Measurements from ENCODE around the gene SMIM31.
A peak's percentile ranks its signal among the peaks of the same experiment; 100 is the strongest.

SMIM31 gene

DNA sequence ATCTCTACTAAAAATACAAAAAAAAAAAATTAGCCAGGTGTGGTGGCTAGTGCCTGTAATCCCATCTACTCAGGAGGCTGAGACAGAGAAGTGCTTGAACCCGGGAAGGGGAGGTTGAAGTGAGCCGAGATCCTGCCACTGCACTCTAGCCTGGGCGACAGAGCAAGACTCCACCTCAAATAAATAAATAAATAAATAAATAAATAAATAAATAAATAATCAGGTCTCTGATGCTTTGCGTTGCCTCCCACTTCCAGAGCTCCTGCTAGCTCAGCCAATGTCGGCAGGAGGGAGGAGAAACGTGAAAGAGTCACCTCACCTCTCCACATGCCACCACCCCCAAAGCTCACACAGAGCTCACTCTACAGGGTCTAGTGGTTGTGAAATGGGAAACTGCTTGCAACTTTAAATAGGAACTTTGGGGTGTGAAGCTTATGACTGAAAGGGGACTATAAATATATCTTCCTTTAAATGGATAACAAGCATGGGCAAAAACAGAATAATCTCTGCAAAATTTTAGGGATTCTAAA is 7.9 kb downstream of the SMIM31 start:
- ChIA-PET POLR2A (ENCODE audit: low non-redundant PET) (no interaction called here), CTCF (no interaction called here)
- H3K27ac ChIP-seq: no peak overlapping the region
- DNase-seq (ENCODE audit: low spot score): no peak
- TF ChIP-seq, protein P1, sequence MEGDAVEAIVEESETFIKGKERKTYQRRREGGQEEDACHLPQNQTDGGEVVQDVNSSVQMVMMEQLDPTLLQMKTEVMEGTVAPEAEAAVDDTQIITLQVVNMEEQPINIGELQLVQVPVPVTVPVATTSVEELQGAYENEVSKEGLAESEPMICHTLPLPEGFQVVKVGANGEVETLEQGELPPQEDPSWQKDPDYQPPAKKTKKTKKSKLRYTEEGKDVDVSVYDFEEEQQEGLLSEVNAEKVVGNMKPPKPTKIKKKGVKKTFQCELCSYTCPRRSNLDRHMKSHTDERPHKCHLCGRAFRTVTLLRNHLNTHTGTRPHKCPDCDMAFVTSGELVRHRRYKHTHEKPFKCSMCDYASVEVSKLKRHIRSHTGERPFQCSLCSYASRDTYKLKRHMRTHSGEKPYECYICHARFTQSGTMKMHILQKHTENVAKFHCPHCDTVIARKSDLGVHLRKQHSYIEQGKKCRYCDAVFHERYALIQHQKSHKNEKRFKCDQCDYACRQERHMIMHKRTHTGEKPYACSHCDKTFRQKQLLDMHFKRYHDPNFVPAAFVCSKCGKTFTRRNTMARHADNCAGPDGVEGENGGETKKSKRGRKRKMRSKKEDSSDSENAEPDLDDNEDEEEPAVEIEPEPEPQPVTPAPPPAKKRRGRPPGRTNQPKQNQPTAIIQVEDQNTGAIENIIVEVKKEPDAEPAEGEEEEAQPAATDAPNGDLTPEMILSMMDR (conservative IDR thresholded peaks at IDR 0.05; ENCODE audit: low read depth): no peak

GRCh38 chr4:164765096-164765495 is 11.2 kb downstream of the SMIM31 start:
- ChIA-PET CTCF (no interaction called here), POLR2A (ENCODE audit: low non-redundant PET) (no interaction called here)
- no peak for DNase-seq (ENCODE audit: low spot score)
- no peak overlapping the region for H3K27ac ChIP-seq
- TF ChIP-seq, protein P1 (conservative IDR thresholded peaks at IDR 0.05; ENCODE audit: low read depth): no peak

DNA sequence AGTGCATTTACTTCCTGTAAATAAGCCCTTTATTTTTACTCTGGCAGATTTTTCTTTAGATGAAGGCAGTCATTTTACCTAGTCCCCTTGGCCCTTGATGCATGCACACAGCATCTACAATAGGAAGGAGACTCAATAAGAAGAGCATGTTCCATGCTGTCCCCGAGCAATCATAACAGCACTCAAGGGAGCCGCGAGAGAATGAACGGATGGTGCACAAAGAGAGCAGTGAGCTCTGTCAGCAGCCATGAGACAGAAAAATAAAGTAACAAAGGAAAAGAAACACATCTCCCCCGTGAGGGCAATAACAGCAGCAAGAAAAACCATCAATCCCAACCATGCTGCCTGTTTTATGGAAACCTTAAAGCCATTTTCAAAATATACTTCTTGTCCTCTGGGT is 11.9 kb downstream of the SMIM31 start:
- no peak overlapping the region for H3K27ac ChIP-seq
- CTCF ChIA-PET: interaction anchor here (0.7 kb wide), 1 partner anchor 645 kb away, joined by 3 read pairs; no protein-coding TSS in a partner anchor
- DNase-seq (ENCODE audit: low spot score): no peak
- TF ChIP-seq, protein P1 (conservative IDR thresholded peaks at IDR 0.05; ENCODE audit: low read depth): no peak
- POLR2A ChIA-PET (ENCODE audit: low non-redundant PET): no interaction called here

DNA sequence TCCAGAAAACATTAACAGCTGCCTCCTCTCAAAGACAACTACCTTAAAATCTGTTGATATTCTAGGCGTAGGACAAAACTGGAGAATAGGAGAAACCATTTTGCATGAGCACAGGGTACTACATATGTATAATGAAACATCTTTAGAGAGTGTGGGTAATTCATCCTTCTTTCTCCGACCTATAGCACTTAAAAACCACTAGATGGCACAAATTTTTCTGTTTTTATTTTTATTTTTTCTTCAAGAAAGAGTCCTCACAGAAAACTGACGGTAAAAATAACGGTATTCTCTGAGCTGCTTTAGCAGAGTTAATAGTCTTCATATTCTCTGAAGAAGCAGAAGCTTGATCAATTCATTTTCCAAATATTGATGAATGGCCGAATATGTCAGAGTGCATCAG is 14.6 kb downstream of the SMIM31 start:
- POLR2A ChIA-PET (ENCODE audit: low non-redundant PET): no interaction called here
- H3K27ac ChIP-seq: no peak overlapping the region
- DNase-seq (ENCODE audit: low spot score): no peak
- CTCF ChIA-PET: interaction anchor here (0.6 to 1.1 kb wide), 14 partner anchors 9 to 1776 kb away, joined by 3 to 7 read pairs (median 4); no protein-coding TSS in a partner anchor
- TF ChIP-seq, protein P1 (conservative IDR thresholded peaks at IDR 0.05; ENCODE audit: low read depth): peak; percentile 60

DNA sequence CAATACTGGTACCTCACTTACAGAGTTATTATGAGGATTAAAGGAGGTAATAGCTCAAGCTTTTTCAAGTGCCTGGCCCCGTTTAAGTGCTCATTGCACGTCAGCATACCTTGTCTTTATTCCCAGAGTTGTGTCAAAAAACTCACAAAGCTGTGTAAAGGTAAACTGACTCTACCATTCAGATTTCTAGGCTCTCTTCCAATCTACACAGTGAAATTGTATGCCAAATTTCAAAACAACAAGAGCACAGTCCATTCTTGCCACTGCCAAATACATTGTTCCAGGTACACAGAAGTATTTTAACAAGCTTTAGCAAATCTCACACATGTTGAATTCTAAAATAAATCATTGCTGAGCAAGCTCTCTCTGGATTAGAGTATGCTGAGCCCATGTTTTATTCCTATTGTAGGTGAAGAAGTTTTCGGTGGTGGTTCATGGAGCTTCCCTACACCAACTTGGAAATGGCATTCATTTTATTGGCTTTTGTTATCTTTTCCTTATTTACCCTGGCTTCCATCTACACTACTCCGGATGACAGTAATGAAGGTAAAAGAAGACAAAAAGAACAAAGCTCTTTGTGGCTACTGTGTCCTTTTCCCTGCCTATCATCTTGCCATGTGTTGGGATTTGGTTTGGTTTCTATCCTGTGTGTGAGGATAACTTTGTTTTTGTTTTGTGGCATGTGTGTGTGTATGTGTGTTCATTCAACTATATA is 16.2 kb downstream of the SMIM31 start:
- no peak overlapping the region for H3K27ac ChIP-seq
- no peak for DNase-seq (ENCODE audit: low spot score)
- CTCF ChIA-PET: no interaction called here
- POLR2A ChIA-PET (ENCODE audit: low non-redundant PET): no interaction called here
- TF ChIP-seq, protein P1 (conservative IDR thresholded peaks at IDR 0.05; ENCODE audit: low read depth): no peak

DNA sequence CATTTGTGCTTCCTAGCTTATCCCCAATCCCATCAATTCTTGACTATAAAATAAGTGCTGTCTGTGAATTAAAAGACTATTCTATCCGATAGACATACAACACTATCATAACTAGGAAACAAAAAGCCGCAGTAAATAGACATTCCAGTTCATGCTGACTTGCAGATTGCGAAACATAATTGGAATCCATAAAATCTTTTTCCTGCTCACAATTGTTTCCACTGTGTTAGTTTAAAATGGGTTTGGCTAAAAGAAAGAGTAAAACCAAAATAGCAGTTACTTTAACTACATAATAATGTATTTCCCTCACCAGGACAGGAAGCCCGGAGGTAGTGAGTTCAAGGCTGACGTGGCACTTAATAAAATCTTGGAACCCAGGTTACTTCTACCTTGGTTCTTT is 17.2 kb downstream of the SMIM31 start:
- no peak overlapping the region for H3K27ac ChIP-seq
- DNase-seq (ENCODE audit: low spot score): no peak
- ChIA-PET POLR2A (ENCODE audit: low non-redundant PET) (no interaction called here), CTCF (no interaction called here)
- TF ChIP-seq, protein P1 (conservative IDR thresholded peaks at IDR 0.05; ENCODE audit: low read depth): no peak

All from RWPE1 (cell line).